Progenitor cell of endocrine pancreas (in vitro differentiated cells): ENCODE results near the gene MUC22. TPM values are rescaled to one million over a fixed set of nuclear protein-coding genes. Genes with fewer than 3 reads are reported as not detected.

Source experiments
- DNase-seq: peaks from one replicate; pipeline ENCODE4 v3.0.0; 2021; ENCODE audit warnings: low spot score; ENCODE audit not compliant: unreplicated experiment
- H3K27ac Mint-ChIP-seq: 2 replicates; pipeline ENCODE4 v1.8.0; 2021; ENCODE audit warnings: mild to moderate bottlenecking, moderate library complexity, mixed read lengths
- H3K27me3 Mint-ChIP-seq: 2 replicates; pipeline ENCODE4 v1.8.0; 2021; ENCODE audit warnings: mixed read lengths
- H3K36me3 Mint-ChIP-seq: 2 replicates; pipeline ENCODE4 v1.8.0; 2022; ENCODE audit warnings: mixed read lengths; ENCODE audit not compliant: insufficient read depth
- H3K4me1 Mint-ChIP-seq: 2 replicates; pipeline ENCODE4 v1.8.0; 2021; ENCODE audit warnings: low read depth, mixed read lengths
- H3K4me3 Mint-ChIP-seq: 2 replicates; pipeline ENCODE4 v1.8.0; 2021; ENCODE audit warnings: low read depth, mild to moderate bottlenecking, moderate library complexity, mixed read lengths
- H3K9me3 Mint-ChIP-seq: 2 replicates; pipeline ENCODE4 v1.8.0; 2021; ENCODE audit warnings: low read depth, mixed read lengths
- total RNA-seq: library from RNA; stranded (reverse); gene quantifications from 2 replicates; pipeline ENCODE4 v1.2.1, GENCODE V29; 2021
- TF ChIP-seq, protein P1 (sequence below): fragments of 200-600 bp; sonication (generic); IDR thresholded peaks from one replicate; pipeline ENCODE4 v1.5.0; 2021; ENCODE audit warnings: antibody characterized with exemption, mild to moderate bottlenecking; ENCODE audit not compliant: unreplicated experiment

The MUC22 gene
- total RNA-seq, 1 donor from 2014 or later: not detected

DNA sequence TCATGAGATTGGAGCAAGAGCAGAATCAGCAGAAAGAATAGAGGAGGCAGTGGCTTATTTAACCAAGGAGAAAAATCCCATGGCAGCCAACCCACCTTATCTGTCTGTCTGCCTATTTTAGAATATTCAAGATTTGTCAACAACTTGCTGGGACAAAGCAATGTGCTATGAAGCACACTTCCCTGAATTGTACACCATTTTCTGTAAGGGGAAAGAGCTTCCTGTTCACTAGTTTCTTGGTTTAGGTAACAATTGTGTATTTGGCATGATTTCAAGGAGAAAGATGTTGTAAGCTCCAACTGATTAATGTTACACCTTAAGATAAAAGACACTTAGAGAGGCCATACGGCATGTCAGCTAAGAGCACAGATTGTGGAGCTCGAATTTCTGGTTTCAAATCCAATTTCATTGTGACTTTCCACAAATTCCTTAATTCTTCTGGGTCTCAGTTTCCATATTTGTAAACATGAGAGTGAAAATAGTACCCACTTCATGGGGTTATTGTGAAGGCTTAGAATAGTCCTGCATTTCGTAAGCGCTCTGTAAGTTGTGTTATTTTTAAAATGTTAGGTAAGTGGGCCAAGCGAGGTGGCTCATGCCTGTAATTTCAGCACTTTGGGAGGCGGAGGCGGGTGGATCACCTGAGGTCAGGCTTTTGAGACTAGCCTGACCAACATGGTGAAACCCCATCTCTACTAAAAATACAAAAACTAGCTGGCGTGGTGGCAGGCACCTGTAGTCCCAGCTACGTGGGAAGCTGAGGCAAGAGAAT is 4.8 kb upstream of the MUC22 start:
- Mint-ChIP-seq H3K36me3 (no peaks in the 10 kb centered on the region), H3K4me1 (peaks cover 13% of the 10 kb centered on the region), H3K9me3 (no peaks in the 10 kb centered on the region), H3K4me3 (no peak overlapping the region), H3K27me3 (peaks cover 10% of the 10 kb centered on the region), H3K27ac (no peak overlapping the region)
- TF ChIP-seq, protein P1, sequence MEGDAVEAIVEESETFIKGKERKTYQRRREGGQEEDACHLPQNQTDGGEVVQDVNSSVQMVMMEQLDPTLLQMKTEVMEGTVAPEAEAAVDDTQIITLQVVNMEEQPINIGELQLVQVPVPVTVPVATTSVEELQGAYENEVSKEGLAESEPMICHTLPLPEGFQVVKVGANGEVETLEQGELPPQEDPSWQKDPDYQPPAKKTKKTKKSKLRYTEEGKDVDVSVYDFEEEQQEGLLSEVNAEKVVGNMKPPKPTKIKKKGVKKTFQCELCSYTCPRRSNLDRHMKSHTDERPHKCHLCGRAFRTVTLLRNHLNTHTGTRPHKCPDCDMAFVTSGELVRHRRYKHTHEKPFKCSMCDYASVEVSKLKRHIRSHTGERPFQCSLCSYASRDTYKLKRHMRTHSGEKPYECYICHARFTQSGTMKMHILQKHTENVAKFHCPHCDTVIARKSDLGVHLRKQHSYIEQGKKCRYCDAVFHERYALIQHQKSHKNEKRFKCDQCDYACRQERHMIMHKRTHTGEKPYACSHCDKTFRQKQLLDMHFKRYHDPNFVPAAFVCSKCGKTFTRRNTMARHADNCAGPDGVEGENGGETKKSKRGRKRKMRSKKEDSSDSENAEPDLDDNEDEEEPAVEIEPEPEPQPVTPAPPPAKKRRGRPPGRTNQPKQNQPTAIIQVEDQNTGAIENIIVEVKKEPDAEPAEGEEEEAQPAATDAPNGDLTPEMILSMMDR: no peak
- no peak for DNase-seq

DNA sequence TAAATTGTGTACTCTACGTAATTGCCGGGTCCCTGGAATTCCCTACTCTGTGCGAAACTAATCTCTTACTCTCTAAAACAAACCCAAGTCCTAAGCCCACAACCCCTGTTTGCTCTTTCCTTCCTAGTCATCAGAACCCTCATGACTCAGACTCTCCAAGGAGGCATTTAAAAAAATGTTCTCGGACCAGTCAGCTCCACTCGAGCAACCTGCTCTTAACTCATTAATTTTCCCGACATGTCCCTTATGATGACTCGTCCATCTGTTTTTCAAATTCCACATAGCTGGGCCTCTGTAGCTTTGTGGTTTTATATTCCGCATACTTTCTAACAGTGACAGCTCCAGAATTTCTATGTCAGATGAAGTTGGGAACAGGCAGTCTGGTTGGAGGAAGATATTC is 2.6 kb upstream of the MUC22 start:
- Mint-ChIP-seq H3K4me1 (peaks cover 13% of the 10 kb centered on the region), H3K27me3 (peaks cover 21% of the 10 kb centered on the region), H3K4me3 (no peak overlapping the region), H3K27ac (no peak overlapping the region), H3K9me3 (no peaks in the 10 kb centered on the region), H3K36me3 (no peaks in the 10 kb centered on the region)
- no peak for DNase-seq
- TF ChIP-seq, protein P1: no peak

DNA sequence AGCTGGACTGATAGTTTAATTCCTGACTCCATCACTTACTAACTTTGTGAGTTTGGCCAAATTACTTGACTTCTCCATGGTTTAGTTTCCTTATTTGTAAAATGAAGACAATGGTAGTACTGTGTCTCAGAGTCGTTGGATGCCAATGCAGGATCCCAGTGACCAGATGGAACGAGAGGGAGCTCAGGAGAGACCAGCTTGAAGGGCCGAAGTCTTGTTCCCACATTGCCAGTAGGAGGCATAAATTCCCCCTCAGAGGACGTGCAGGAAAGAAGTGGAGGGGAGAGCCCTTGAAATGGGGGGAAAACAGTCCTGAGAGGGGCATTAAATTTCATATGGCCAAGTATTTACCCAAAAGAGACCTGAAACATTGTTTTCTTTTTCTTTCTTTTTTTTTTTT is 2.1 kb upstream of the MUC22 start:
- no peak overlapping the region for H3K4me3 Mint-ChIP-seq
- TF ChIP-seq, protein P1: no peak
- DNase-seq: no peak
- no peaks in the 10 kb centered on the region for H3K9me3 Mint-ChIP-seq
- H3K4me1 Mint-ChIP-seq: peaks cover 13% of the 10 kb centered on the region
- H3K36me3 Mint-ChIP-seq: no peaks in the 10 kb centered on the region
- peaks cover 21% of the 10 kb centered on the region for H3K27me3 Mint-ChIP-seq
- H3K27ac Mint-ChIP-seq: no peak overlapping the region

DNA sequence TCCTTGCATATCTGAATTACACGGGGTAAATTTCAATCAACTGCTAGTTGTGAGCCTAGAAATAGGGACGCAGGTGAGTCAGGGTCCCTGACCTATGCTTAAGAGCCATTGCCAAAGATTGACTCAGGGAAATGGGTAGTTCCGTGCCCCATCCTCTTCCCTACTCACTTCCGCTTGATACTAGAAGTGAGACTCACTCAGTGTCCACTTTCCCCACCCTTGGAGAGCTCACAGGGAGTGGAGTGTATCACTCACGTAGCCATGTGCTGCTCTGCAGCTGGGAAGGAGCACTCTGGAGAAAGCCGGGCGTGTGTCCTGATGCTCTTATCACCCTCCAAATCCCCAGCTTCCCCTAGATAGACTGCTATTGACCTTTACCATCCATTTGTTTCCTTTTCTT is 543 bp upstream of the MUC22 start:
- DNase-seq: no peak
- H3K27me3 Mint-ChIP-seq: peaks cover 21% of the 10 kb centered on the region
- TF ChIP-seq, protein P1: no peak
- no peaks in the 10 kb centered on the region for H3K36me3 Mint-ChIP-seq
- peaks cover 13% of the 10 kb centered on the region for H3K4me1 Mint-ChIP-seq
- no peak overlapping the region for H3K27ac Mint-ChIP-seq
- no peaks in the 10 kb centered on the region for H3K9me3 Mint-ChIP-seq
- no peak overlapping the region for H3K4me3 Mint-ChIP-seq

DNA sequence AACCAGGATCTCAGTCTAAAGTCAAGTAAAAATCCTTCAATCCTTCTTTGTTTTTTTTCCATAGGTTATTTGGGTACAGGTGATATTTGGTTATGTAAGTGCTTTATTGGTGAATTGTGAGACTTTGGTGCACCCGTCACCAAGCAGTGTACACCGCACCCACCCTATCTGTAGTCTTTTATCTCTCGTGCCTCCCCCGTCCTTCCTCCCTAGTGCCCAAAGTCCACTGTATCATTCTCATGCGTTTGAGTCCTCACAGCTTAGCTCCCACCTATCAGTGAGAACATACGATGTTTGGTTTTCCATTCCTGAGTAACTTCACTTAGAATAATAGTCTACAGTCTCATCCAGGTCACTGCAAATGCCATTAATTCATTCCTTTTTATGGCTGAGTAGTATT is 879 bp downstream of the MUC22 start:
- Mint-ChIP-seq H3K36me3 (no peaks in the 10 kb centered on the region), H3K4me1 (peaks cover 10% of the 10 kb centered on the region), H3K27ac (no peak overlapping the region), H3K4me3 (no peak overlapping the region), H3K27me3 (peaks cover 21% of the 10 kb centered on the region), H3K9me3 (peaks cover 6% of the 10 kb centered on the region)
- TF ChIP-seq, protein P1: no peak
- DNase-seq: no peak
